Endothelial cell of hepatic sinusoid (primary cell): ENCODE results near the gene HARS2.
"Not testable (repeated sequence)": the region's sequence is repeated elsewhere in the genome, so short reads cannot be mapped to it uniquely, and the experiment has no call there.

Experiments
- in situ Hi-C: cut with HindIII; loops from 2 replicates; pipeline ENCODE4 v1.10.0; 2017; ENCODE audit warnings: low sequenced_read_pairs

Gene HARS2

GRCh38 chr5:140696891-140697492 lies 5.7 kb downstream of the HARS2 start:
- in situ Hi-C loops = loop anchor here (5.0 kb wide), 1 partner anchor 35 kb away; the partner anchor contains the start of gene WDR55

- in situ Hi-C loops = no loop called here
Observed at GRCh38 chr5:140700177-140701144, 9.2 kb downstream of the HARS2 start, which contains the start of gene ZMAT2. TSS of gene ZMAT2 (plus strand) at chr5:140700447. CDS start at chr5:140700461, 14 bp downstream.

- in situ Hi-C loops = no loop called here
Observed at GRCh38 chr5:140707812-140708211, 16.6 kb downstream of the HARS2 start.

- in situ Hi-C loops = not testable (repeated sequence)
Observed at GRCh38 chr5:140708787-140709186, 17.5 kb downstream of the HARS2 start.

- in situ Hi-C loops = no loop called here
Observed at GRCh38 chr5:140710899-140711552, 19.8 kb downstream of the HARS2 start.

GRCh38 chr5:140711794-140712193 lies 20.5 kb downstream of the HARS2 start:
- in situ Hi-C loops = no loop called here

- in situ Hi-C loops = no loop called here
Observed at GRCh38 chr5:140713562-140714094, 22.4 kb downstream of the HARS2 start.

GRCh38 chr5:140716238-140716637 lies 25.0 kb downstream of the HARS2 start:
- in situ Hi-C loops = not testable (repeated sequence)

GRCh38 chr5:140718266-140718592 lies 27.0 kb downstream of the HARS2 start:
- in situ Hi-C loops = no loop called here

GRCh38 chr5:140720738-140721137 lies 29.5 kb downstream of the HARS2 start:
- in situ Hi-C loops = not testable (repeated sequence)

GRCh38 chr5:140721395-140721794 lies 30.1 kb downstream of the HARS2 start:
- in situ Hi-C loops = not testable (repeated sequence)

GRCh38 chr5:140725799-140726471 lies 34.7 kb downstream of the HARS2 start:
- in situ Hi-C loops = no loop called here

- in situ Hi-C loops = no loop called here
Observed at GRCh38 chr5:140733098-140733497, 41.8 kb downstream of the HARS2 start.

- in situ Hi-C loops = no loop called here
Observed at GRCh38 chr5:140734354-140734753, 43.1 kb downstream of the HARS2 start.

GRCh38 chr5:140737486-140737885 lies 46.2 kb downstream of the HARS2 start:
- in situ Hi-C loops = no loop called here

GRCh38 chr5:140741967-140742366 lies 50.7 kb downstream of the HARS2 start:
- in situ Hi-C loops = no loop called here
